Activated naive CD8-positive, alpha-beta T cell treated with anti-CD3 and anti-CD28 coated beads, Interleukin-2, amount 10 ng/mL, durations not matched to agents 7 days and 5 days (primary cell): ENCODE results near the gene SLC4A11. TPM values are rescaled to one million over a fixed set of nuclear protein-coding genes. Genes with fewer than 3 reads are reported as not detected.
A peak's percentile ranks its signal among the peaks of the same experiment; 100 is the strongest.

Experiments
- ATAC-seq: fragments of 150-1000 bp; cut with Tn5 transposase; one replicate; pipeline ENCODE4 v1.10.0; 2021; ENCODE audit warnings: low read depth, moderate library complexity
- POLR2A ChIA-PET: fragments of 350-600 bp; sonication (Branson Sonifier 250); formaldehyde crosslinking; loops from one replicate; lab custom pipeline; 2021; ENCODE audit warnings: antibody characterized with exemption; lab: Charles Lee
- DNase-seq: peaks from one replicate; pipeline ENCODE4 v3.0.0; 2021
- H3K27ac Mint-ChIP-seq: one replicate; pipeline ENCODE4 v1.8.0; 2022; ENCODE audit warnings: mild to moderate bottlenecking, mixed read lengths
- H3K27me3 Mint-ChIP-seq: one replicate; pipeline ENCODE4 v1.8.0; 2022; ENCODE audit warnings: mild to moderate bottlenecking, moderate library complexity, mixed read lengths
- H3K36me3 Mint-ChIP-seq: one replicate; pipeline ENCODE4 v1.8.0; 2021; ENCODE audit warnings: mild to moderate bottlenecking, mixed read lengths
- H3K4me1 Mint-ChIP-seq: one replicate; pipeline ENCODE4 v1.8.0; 2021; ENCODE audit warnings: mixed read lengths
- H3K4me3 Mint-ChIP-seq: one replicate; pipeline ENCODE4 v1.8.0; 2022; ENCODE audit warnings: mild to moderate bottlenecking, moderate library complexity, mixed read lengths
- H3K9me3 Mint-ChIP-seq: one replicate; pipeline ENCODE4 v1.8.0; 2021; ENCODE audit warnings: mixed read lengths
- total RNA-seq, 2 experiments: library from RNA; stranded (reverse); gene quantifications; one replicate each; pipeline ENCODE4 v1.2.3, GENCODE V29; 2021

Gene SLC4A11
- 1 to 10 TPM; 1.9 to 2.4 TPM for total RNA-seq

DNA sequence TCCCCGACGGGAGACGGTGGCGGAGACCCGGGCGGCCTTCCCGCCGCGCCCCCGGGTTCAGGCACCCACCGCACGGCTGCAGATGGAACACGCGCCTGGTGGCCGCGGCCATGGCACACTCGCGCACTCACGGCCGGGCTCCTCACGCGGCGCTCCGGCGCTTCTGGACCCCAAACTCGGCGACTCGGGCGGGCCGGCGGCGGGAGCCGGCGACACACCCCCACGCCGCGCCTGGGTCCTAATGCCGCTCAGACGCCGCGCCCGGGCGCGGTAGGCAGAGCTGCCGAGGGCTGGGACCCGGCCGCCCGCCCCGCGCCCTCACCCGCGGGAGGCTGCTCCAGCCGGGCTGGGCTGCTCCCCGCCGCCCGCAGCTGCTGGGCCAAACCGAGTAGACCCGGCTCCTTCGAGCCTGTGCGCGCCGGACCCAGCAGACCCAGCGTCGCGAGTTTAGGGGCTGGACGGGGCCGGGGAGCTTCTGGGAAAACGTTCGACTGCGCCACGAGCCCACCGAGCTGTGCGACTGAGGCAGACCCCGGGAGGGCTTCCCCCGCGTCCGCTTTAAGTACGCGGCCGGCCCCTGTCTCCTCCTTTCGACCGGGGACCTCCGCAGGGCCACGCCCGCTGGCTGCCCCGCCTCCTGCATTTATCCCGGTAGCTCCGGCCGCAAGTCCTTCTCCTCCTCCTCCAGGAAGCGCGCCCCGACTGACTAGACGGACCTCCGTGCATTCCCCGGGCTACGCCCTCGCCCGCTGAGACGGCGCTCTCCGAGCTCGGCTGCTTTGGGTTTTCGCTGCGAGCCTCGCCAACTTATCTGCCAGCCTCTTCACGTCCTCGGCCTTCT is at the start of gene SLC4A11:
Gene SLC4A11, minus strand, starts transcription at position 165 of the 841 bp plus-strand sequence. Its CDS starts 53 bp downstream, at position 112.
- POLR2A ChIA-PET = interaction anchor here (0.9 to 1.8 kb wide), 8 partner anchors 9 to 170 kb away, joined by 3 to 9 read pairs (median 3); partner anchors contain the start of gene ITPA
- Mint-ChIP-seq H3K9me3 (no peaks in the 10 kb centered on the region), H3K27ac (peak within 1 kb of the TSS; percentile 56), H3K27me3 (peaks cover 58% of the 10 kb centered on the region), H3K36me3 (peaks cover 2% of the 10 kb centered on the region), H3K4me3 (peak within 1 kb of the TSS; percentile 93), H3K4me1 (peaks cover 9% of the 10 kb centered on the region)
- DNase-seq = peak; percentile 74
- peak; percentile 67 for ATAC-seq

DNA sequence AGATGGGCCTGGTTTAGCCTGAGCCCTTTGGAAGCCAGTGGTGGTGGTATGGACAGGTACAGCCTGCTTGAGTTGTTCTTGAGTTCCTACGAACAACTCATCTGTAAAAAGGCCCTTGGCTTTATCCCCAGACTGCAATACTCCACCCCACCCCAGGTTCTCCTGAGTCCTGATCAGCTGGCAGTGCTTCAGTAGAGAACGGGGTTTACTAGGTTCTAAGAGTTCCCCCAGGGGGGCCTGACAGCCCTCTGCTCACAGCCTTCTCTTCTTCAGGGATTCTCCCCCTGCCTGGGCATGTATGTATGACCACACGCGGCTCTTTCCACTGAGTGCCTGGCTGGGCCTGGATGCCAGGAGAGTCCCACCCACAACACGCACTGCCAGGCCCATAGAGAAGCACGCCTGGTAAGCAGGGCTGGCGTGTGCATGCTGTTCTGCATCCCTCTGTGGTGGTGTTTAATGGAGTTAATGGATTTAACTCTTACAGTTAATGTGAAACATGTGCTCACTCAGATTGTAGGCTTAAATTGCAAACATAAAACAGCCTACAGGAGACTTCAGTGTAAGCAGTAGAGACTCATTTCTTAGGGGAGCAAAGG is 44.3 kb upstream of the SLC4A11 start:
- Mint-ChIP-seq H3K27me3 (no peaks in the 10 kb centered on the region), H3K4me3 (no peak overlapping the region), H3K36me3 (no peaks in the 10 kb centered on the region), H3K27ac (no peak overlapping the region), H3K9me3 (no peaks in the 10 kb centered on the region), H3K4me1 (no peaks in the 10 kb centered on the region)
- no peak for DNase-seq
- POLR2A ChIA-PET = no interaction called here
- no peak for ATAC-seq

DNA sequence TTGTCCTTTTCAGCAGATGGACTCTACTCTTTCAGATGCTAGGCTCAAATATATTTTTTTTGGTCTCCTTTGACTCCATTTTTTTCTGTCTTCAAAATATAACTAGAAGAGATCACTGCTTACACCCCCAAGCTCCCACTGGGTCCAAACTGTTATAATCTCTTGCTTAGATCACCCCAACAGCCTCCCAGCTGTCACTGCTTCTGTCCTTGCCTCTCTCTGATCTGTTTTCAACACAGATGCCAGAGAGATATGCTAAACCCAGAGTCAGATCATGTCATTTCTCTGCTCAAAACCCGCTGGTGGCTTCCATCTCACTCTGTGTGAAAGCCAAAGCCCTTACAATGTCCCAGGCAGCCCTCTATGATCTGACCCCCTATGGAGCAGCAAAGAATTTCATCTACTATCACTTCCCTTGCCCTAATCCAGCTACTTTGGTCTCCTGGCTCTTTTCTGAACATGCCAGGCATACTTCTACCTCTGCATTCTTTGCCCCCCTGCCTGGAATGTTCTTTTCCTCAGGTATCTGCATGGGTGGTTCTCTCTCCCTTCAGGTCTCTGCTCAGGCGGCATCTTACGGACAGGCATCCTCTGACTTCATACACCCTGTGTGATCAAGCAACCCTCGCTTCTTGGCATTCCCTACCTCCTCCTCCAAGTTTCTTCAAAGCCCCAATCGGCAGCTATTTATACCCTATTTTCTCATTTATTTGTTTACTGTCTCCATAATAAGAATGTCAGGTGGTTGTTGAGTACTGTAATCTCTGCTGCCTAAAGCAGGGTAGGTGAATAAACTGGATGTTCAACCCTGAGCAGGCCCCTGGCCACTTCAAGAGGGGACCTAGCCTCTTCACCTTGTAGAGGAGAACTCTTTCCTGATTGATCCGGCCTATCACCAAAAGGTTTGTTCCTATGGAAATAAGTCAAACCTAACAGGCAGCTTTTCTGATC is 43.6 kb upstream of the SLC4A11 start:
- POLR2A ChIA-PET = no interaction called here
- no peaks in the 10 kb centered on the region for H3K27me3 Mint-ChIP-seq
- no peak for DNase-seq
- no peak for ATAC-seq
- H3K4me1 Mint-ChIP-seq = no peaks in the 10 kb centered on the region
- no peak overlapping the region for H3K4me3 Mint-ChIP-seq
- no peaks in the 10 kb centered on the region for H3K36me3 Mint-ChIP-seq
- H3K27ac Mint-ChIP-seq = no peak overlapping the region
- H3K9me3 Mint-ChIP-seq = no peaks in the 10 kb centered on the region

DNA sequence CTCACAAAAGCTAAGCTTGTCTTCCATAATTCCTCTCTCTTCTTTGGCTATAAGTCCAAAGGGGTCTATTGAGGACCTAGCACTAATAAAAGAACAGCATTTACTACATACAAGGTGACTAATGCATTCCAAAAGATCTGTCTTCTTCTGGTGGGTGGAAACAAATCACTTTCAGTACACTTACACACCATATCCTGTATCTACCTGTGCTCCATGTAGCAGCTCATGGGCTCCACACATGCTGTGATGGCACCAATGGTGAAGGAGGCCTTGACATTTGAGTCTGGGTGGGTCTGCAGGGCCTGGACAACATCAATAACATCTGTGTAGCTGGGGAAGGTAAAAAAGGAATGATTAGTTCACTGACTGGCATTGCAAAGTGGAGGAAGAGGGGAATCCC is 42.4 kb upstream of the SLC4A11 start:
- ATAC-seq (no peak), DNase-seq (no peak)
- Mint-ChIP-seq H3K36me3 (no peaks in the 10 kb centered on the region), H3K27ac (no peak overlapping the region), H3K4me1 (no peaks in the 10 kb centered on the region), H3K4me3 (no peak overlapping the region), H3K9me3 (no peaks in the 10 kb centered on the region), H3K27me3 (no peaks in the 10 kb centered on the region)
- POLR2A ChIA-PET = no interaction called here

DNA sequence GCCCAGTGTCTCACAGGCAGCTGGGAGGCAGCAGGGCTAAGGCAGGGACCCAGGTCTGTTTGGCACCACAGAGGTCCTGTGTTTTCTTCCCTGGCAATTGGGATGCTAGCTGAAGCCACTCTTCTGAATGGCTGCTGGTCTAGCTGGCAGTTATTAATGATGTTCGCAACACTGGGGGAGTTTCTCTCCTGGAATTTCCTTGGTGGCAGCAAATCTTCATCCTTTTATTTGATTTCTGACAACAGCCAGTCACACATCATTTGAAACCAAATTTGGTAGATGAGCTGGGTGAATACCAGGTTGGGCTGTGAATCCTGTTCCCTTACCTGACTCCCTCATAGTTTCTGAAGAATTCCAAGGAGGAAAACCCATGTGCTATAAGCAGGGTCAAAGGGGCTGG is 40.8 kb upstream of the SLC4A11 start:
- Mint-ChIP-seq H3K9me3 (no peaks in the 10 kb centered on the region), H3K4me1 (no peaks in the 10 kb centered on the region), H3K36me3 (no peaks in the 10 kb centered on the region), H3K27ac (no peak overlapping the region), H3K27me3 (no peaks in the 10 kb centered on the region), H3K4me3 (no peak overlapping the region)
- no peak for ATAC-seq
- no peak for DNase-seq
- POLR2A ChIA-PET = no interaction called here

DNA sequence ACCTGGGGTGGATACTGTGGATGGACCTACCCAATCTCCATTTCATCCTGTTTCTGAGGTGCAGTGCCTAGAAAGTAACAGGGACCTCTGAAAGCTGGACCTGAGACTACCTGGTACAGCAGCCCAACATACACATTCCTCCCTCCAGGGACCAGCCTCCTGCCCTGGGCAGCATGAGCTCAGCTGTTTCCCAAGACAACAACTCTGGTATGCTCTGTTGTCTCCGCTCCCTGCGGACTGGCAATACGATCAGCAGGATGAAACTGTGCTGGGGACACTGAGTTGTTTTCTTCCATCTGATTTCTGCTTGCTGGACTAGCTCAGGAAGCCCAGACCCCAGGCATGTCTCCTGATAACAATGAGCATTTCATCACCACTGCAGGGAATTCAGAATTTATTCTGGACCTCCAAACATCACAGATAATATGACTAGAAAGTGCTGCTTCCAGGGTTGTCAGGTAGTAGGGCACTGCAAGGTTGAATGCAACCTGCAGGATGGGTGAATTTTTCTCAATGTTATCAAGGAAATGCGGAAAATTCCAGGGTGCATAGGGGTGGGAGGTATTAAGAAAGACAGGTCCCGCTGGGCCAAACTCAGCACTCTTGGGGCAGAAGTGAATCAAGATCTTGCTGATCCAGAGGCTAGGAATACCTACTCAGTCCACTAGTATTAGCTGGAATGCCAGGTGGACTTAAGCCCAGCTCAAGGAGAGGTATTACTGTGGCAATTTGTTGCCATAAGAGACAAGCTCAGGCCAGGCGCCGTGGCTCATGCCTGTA is 38.9 kb upstream of the SLC4A11 start:
- no peaks in the 10 kb centered on the region for H3K36me3 Mint-ChIP-seq
- no peaks in the 10 kb centered on the region for H3K27me3 Mint-ChIP-seq
- no peak overlapping the region for H3K27ac Mint-ChIP-seq
- DNase-seq (no peak), ATAC-seq (no peak)
- H3K4me1 Mint-ChIP-seq = no peaks in the 10 kb centered on the region
- H3K9me3 Mint-ChIP-seq = no peaks in the 10 kb centered on the region
- POLR2A ChIA-PET = no interaction called here
- H3K4me3 Mint-ChIP-seq = no peak overlapping the region

DNA sequence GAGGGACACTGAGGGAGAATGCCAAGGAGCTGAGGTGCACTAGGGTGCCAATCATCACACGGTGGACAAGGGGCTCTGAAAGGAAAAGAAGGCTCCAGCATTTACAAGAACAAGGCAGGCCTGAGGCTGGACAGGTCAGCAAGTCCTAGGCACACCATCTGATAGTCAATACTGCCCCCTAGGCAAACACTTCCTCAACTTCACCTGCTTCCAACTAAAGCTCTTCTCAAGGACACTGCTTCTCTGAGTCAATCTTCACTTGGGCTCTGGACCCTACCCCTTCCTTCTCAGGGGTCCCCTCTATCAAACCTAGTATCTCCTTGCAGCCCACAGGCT is 37.7 kb upstream of the SLC4A11 start:
- POLR2A ChIA-PET = no interaction called here
- H3K27ac Mint-ChIP-seq = no peak overlapping the region
- DNase-seq (no peak), ATAC-seq (no peak)
- no peaks in the 10 kb centered on the region for H3K36me3 Mint-ChIP-seq
- H3K9me3 Mint-ChIP-seq = no peaks in the 10 kb centered on the region
- no peaks in the 10 kb centered on the region for H3K4me1 Mint-ChIP-seq
- no peak overlapping the region for H3K4me3 Mint-ChIP-seq
- no peaks in the 10 kb centered on the region for H3K27me3 Mint-ChIP-seq

DNA sequence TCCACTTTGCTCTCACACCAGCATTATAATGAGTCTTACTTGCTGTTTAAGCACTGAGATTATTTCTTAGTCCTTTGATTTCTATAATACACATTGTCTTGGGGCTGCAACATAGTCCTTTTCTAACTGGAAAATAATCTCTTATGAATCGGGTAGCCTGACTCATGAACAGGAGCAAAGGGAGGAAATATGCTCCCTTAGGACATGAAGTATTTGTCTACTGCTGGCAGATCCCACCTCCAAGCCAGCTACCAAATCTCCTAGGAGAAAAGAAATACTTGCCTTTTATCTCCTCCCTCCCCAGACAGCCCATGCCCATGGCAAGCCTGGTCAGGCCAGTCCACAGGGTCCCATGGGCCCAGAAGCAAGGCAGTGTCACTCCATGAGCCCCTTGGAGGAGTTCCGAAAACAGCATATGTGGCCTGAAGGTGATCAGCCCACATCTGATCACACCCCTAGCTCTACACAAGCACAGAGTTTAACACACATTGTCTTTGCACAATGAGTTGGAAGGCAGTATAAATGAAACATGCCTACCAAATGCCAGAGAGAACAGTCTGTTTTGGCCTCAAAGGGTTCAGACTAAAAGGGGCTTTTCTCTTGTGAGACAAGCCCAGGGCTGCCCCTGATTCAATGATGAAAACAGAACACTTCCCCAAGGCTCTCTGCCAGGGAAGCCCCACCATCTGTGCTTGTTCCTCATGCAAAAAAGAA is 37.1 kb upstream of the SLC4A11 start:
- Mint-ChIP-seq H3K36me3 (no peaks in the 10 kb centered on the region), H3K4me1 (no peaks in the 10 kb centered on the region), H3K9me3 (no peaks in the 10 kb centered on the region), H3K4me3 (no peak overlapping the region), H3K27me3 (no peaks in the 10 kb centered on the region), H3K27ac (no peak overlapping the region)
- POLR2A ChIA-PET = no interaction called here
- no peak for DNase-seq
- no peak for ATAC-seq

DNA sequence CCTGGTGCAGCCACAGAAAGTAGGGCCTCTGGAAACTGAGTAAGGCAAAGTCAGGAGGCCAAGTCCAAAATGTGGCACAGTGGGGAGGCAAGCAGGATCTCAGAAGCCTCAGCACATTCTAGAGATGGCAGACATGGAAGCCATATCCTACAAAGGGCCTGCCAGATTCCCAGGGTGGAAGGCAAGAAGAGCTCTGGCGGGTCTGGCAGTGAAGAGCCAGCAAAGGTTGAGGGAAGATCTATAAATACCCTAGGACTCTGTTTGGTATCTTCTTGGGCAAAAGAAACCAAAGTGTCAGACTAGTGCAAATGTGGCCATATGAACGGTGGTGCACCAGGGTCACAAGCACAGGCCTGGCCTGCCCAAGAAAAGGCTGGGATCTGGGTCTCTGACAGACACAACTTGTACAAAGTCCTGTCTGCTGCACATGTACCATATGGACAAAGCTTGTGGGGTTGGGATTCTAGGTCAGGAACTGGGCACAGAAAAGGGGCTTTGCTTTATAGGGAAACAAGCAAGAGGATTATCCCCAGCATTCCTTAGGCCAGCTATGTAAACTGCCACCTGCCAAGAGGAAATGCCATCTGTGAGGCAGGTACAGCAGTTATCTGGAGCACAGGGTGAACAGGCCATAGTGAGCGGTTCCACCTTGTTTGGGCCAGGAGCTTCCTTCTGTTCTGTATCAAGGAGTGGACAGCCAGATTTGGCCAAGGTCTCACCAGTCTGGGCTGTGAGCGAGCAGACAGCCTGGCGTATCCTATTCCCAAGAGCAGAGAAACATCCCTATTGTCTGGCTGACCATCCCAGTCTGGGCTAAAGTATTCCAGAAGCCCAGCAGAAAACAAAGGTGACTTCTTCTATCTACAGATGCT is 36.3 kb upstream of the SLC4A11 start:
- DNase-seq = no peak
- Mint-ChIP-seq H3K4me1 (no peaks in the 10 kb centered on the region), H3K4me3 (no peak overlapping the region), H3K9me3 (no peaks in the 10 kb centered on the region), H3K27ac (no peak overlapping the region), H3K27me3 (no peaks in the 10 kb centered on the region), H3K36me3 (no peaks in the 10 kb centered on the region)
- POLR2A ChIA-PET = no interaction called here
- ATAC-seq = no peak

DNA sequence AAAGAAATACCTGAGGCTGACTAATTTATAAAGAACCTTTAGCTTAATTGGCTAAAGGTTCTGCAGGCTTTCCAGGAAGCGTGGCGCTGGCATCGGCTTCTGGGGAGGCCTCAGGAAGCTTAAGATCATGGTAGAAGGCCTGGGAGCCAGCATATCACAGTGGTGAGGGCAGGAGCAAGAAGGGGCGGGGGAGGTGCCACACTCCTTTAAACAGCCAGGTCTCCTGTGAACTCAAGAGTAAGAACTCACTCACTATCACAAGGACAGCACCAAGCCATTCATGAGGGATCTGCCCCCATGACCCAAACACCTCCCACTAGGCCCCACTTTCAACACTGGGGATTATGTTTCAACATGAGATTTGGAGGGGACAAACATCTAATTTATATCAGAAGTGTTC is 34.4 kb upstream of the SLC4A11 start:
- Mint-ChIP-seq H3K27me3 (no peaks in the 10 kb centered on the region), H3K4me1 (no peaks in the 10 kb centered on the region), H3K27ac (no peak overlapping the region), H3K9me3 (no peaks in the 10 kb centered on the region), H3K4me3 (no peak overlapping the region), H3K36me3 (no peaks in the 10 kb centered on the region)
- DNase-seq = no peak
- ATAC-seq = no peak
- POLR2A ChIA-PET = no interaction called here

DNA sequence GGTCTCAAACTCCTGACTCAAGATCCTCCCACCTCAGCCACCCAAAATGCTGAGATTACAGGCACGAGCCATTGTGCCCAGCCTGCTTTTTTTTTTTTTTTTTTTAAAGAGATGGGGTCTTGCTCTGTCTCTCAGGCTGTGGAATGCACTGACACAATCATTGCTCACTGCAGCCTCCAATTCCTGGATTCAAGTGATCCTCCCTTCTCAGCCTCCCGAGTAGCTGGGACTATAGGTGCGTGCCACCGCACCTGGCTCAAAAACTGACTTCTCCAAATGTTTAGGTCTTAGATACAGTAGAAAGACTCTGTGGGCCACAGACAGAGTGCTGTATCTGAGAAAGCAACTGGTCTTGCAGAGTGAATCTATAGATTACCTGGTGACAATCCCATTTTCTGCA is 31.1 kb upstream of the SLC4A11 start:
- H3K9me3 Mint-ChIP-seq = no peaks in the 10 kb centered on the region
- H3K27ac Mint-ChIP-seq = no peak overlapping the region
- H3K36me3 Mint-ChIP-seq = peaks cover 1% of the 10 kb centered on the region
- H3K27me3 Mint-ChIP-seq = no peaks in the 10 kb centered on the region
- no peak for ATAC-seq
- POLR2A ChIA-PET = no interaction called here
- no peaks in the 10 kb centered on the region for H3K4me1 Mint-ChIP-seq
- DNase-seq = no peak
- no peak overlapping the region for H3K4me3 Mint-ChIP-seq

DNA sequence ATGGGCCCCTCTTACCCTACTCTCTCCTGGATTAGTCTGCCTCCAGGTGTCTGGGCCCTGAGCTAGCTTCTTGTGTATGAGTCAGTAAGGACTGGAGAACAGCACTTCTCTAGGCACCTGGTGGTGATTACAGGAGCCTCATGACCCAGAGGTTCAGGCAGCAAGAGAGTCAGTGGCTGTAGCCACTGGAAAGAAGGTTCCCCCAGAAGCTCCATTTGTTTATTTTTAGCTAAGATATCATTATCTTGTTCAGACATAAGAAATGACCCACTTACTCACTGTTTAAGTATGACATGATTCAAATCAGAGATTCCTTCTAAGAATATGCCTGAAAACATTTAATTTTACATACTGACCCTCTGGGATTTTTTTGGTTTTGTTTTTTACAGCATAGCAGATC is 23.6 kb upstream of the SLC4A11 start:
- Mint-ChIP-seq H3K4me1 (peaks cover 2% of the 10 kb centered on the region), H3K4me3 (no peak overlapping the region), H3K27me3 (no peaks in the 10 kb centered on the region), H3K36me3 (peaks cover 7% of the 10 kb centered on the region), H3K27ac (no peak overlapping the region), H3K9me3 (peaks cover 2% of the 10 kb centered on the region)
- POLR2A ChIA-PET = no interaction called here
- DNase-seq (no peak), ATAC-seq (no peak)
